Fibroblast of pulmonary artery (primary cell): ENCODE measurements around the gene PHF11.

Experiments used
- DNase-seq: peaks from one replicate; pipeline ENCODE4 v3.0.0-alpha.2; 2010; ENCODE audit warnings: low read depth
- H3K4me3 ChIP-seq: replicated peaks from 2 replicates; pipeline ENCODE4 v1.5.1; 2011; ENCODE audit warnings: low read depth, mild to moderate bottlenecking, control low read depth, low read length, moderate library complexity
- TF ChIP-seq, protein P1 (sequence below): IDR thresholded peaks from 2 replicates; pipeline ENCODE4 v1.5.1; 2011; ENCODE audit warnings: mild to moderate bottlenecking, control low read depth, low read length, inconsistent platforms; ENCODE audit errors: missing control alignments

Gene PHF11

DNA sequence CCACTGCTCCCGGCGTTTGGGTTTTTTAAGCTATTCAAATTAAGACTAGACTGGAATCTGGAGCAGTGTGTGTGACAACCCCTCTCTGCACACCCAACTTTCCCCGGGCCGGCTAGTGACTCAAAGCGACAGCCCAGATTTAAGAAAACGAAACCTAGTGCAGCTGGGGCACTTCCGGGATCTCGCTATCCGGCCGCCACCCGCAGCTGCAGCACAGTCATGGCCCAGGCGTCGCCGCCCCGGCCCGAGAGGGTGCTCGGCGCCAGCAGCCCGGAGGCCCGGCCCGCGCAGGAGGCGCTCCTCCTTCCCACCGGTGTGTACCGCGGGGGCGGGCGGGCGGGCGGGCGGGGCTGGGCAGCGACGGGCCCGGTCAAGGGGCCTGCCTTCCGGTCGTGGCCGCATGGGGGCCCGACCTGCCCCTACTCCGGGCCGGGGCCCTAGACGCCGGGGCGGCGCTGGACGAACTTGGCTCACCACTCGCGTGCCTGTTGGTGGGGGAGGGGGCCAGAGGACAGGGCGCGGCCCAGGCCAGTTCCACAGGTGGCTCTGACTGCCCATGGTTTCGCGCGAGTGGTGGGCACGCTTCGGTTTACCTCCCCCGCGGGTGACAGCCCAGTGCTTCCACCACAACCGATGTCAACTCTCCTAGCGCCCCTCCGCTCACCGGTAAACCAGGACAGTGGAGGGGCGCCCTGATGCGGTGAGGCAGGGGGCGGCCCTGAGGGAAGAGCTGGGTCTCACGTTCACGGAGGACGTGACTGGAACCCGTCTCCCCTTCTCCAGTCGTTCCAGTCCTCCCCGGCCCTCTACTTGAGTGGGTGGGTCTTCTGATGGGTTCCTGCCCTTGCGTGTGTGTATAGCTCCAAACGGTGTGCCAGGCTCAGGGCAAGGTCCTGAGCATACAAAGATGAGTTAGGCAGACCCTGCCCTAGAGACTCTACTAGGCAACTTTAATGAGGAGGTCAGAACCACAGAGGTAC is at the start of gene PHF11:
PHF11 (plus strand) TSS at position 171 of the 980 bp plus-strand sequence; CDS start at position 220, 49 bp downstream.
- H3K4me3 ChIP-seq = peak within 1 kb of the TSS; percentile 61
- peak; percentile 66 for DNase-seq
- TF ChIP-seq, protein P1, sequence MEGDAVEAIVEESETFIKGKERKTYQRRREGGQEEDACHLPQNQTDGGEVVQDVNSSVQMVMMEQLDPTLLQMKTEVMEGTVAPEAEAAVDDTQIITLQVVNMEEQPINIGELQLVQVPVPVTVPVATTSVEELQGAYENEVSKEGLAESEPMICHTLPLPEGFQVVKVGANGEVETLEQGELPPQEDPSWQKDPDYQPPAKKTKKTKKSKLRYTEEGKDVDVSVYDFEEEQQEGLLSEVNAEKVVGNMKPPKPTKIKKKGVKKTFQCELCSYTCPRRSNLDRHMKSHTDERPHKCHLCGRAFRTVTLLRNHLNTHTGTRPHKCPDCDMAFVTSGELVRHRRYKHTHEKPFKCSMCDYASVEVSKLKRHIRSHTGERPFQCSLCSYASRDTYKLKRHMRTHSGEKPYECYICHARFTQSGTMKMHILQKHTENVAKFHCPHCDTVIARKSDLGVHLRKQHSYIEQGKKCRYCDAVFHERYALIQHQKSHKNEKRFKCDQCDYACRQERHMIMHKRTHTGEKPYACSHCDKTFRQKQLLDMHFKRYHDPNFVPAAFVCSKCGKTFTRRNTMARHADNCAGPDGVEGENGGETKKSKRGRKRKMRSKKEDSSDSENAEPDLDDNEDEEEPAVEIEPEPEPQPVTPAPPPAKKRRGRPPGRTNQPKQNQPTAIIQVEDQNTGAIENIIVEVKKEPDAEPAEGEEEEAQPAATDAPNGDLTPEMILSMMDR = no peak

DNA sequence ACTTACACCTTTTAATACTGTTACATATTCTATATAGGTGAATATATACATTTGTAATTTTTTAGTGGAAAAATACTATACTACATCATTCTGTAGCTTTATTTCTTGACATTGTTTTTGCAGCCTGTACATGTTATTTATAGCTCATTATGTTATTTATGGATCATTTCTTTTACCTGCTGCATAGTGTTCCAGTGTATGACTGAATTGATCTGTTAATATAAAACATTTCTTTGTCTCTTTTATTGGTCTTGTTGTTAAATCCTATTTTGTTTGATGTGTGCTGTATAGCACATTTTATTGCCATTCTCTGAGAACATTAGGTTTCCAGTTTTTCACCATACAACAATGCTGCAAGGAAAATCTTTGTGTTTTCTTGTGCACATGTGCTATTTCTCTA is 49.3 kb upstream of the PHF11 start:
- TF ChIP-seq, protein P1 = no peak
- no peak overlapping the region for H3K4me3 ChIP-seq
- no peak for DNase-seq

DNA sequence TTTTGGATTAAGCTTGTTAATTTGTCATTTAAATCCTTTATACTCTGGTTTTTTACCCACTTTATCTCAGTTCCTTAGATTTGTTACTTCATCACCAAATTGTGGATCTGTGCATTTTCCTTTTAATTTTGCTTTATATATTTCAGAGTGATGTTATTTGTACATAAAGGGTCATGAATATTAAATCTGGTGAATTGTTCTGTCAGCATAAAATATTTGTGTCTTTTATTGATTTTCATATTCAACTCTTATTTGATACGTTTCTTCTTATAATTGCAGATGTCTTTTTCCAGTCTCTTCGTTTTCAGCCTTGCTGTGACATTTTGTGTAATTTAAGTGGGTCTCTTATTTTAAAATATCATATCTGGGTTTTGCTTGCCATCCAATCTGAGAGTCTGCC is 47.0 kb upstream of the PHF11 start:
- TF ChIP-seq, protein P1 = no peak
- DNase-seq = no peak
- no peak overlapping the region for H3K4me3 ChIP-seq

DNA sequence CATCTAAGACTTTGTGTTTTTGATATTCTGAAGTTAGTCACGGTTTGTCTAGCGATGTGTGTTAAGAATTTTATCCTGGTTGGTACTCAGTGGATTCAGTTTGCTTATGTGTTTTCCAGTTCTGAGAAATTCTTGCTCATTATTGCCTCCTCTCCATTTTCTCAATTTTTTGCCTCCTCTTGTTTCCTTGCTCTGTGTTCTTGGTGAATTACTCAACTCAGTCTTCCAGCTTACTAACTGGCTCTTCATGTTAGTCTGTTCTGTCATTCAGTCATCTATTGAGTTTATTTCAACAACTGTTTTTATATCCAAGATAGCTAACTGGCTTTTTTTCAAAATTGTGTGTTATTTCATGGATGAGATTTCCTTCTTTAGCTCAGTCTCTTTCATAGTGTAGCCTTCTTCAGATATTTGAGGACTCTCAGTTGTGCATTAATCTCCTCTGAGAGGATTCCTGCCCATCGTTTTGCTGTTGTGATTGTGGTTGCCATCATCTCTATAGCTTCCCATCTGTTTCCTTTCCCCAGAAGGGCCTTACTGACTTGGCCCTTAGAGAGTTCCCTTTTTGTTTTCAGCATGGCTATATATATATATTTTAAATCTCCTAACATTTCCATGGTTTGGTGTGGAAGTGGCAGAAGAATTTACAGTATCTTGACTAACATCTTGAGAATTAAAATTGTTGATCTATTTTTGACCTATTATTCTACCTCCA is 45.5 kb upstream of the PHF11 start:
- TF ChIP-seq, protein P1 = no peak
- no peak for DNase-seq
- no peak overlapping the region for H3K4me3 ChIP-seq

DNA sequence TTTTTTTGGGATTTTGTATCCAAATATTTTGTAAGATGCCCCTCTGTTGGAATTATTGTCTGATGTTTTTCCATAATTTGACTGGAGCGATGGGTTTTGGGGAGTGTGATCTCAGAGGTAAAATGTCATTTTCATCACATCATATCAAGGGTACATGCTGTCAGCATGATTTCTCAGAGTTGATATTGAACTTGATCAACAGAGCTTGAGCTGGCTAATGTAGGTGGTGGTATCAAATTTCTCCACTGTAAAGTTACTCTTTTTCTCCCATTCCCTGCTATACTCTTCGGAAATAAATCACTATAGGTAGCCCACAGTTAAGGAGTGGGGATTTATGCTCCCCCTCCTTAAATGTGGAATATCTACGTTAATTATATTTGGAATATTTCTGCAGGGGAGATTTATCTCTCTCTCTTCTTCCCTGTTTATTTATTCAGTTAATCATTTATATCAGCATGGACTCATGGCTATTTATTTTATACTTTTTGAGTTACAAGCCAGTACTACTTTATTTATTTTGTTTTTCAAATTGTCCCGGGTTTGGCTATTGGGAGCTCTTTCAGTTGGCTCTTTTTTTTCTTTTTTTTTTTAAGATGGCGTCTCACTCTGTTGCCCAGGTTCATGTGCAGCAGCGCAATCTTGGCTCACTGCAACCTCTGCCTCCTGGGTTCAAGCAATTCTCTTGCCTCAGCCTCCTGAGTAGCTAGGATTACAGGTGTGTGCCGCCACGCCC is 42.9 kb upstream of the PHF11 start:
- H3K4me3 ChIP-seq = no peak overlapping the region
- TF ChIP-seq, protein P1 = no peak
- no peak for DNase-seq

DNA sequence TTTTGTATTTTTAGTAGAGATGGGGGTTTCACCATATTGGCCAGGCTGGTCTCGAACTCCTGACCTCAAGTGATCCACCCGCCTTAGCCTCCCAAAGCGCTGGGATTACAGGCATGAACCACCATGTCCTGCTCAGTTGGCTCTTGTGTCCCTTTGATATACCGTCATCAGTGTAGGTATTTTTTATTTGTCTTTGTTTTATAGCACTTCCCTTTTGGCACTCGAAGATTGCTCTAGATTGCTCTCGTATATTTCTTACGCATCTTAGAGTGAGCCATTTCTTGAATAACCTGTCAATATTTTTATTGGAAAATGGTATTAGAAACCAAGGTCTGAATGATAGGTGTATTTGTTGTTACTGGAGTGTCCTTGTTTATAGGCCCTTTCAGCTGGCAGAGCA is 42.3 kb upstream of the PHF11 start:
- no peak overlapping the region for H3K4me3 ChIP-seq
- DNase-seq = no peak
- TF ChIP-seq, protein P1 = no peak
